Endothelial cell of umbilical vein (primary cell): Measurements from ENCODE around the gene ZFYVE16. TPM values are rescaled to one million over a fixed set of nuclear protein-coding genes. Genes with fewer than 3 reads are reported as not detected.
A peak's percentile ranks its signal among the peaks of the same experiment; 100 is the strongest.

ENCODE experiments used
- Bru-seq: library from RNA; stranded (reverse); fragments of 400-500 nt; gene quantifications from one replicate; lab custom pipeline; 2021; lab: Mats Ljungman, UMichigan
- BruChase-seq, 2 experiments: library from RNA; stranded (reverse); fragments of 400-500 nt; gene quantifications; one replicate each; lab custom pipeline; 2021; lab: Mats Ljungman, UMichigan
- BruUV-seq: library from RNA; stranded (reverse); fragments of 400-500 nt; replicated peaks from 2 replicates; lab custom pipeline; 2021; lab: Mats Ljungman, UMichigan
- CTCF ChIA-PET: fragments of 300-600, 350-600 bp; sonication (Branson Sonifier 250); formaldehyde crosslinking; loops from one replicate; lab custom pipeline; 2021; ENCODE audit warnings: antibody characterized with exemption, inconsistent platforms; lab: Charles Lee
- POLR2A ChIA-PET: fragments of 300-600, 350-600 bp; sonication (Branson Sonifier 250); formaldehyde crosslinking; loops from one replicate; lab custom pipeline; 2021; ENCODE audit warnings: antibody characterized with exemption, inconsistent platforms; lab: Charles Lee
- DNase-seq: peaks from one replicate; pipeline ENCODE4 v3.0.0-alpha.2; 2011; ENCODE audit warnings: low read depth, low spot score
- FAIRE-seq: peaks from 2 replicates; lab custom pipeline; 2011; peaks lifted over from hg19 to GRCh38; lab: Jason Lieb, UNC
- H2AFZ ChIP-seq: 2 replicates; pipeline ENCODE4 v1.6.0; 2012; ENCODE audit warnings: low read depth, low read length, control low read depth, inconsistent platforms
- H3K27ac ChIP-seq: 2 replicates; pipeline ENCODE4 v1.5.1; 2011; ENCODE audit warnings: low read depth, mild to moderate bottlenecking, control low read depth, low read length, moderate library complexity; ENCODE audit not compliant: insufficient read depth
- H3K27me3 ChIP-seq, 2 experiments: 2 replicates each; pipeline versions ENCODE4 v1.6.0 to v1.6.1; 2011; ENCODE audit warnings: low read length in 2 of 2, mixed read lengths in 1 of 2; ENCODE audit not compliant: control insufficient read depth in 2 of 2, insufficient read depth in 2 of 2
- H3K36me3 ChIP-seq, 2 experiments: 2 replicates in 1 of 2; 3 replicates in 1 of 2; pipeline ENCODE4 v1.5.1; 2011; ENCODE audit warnings: low read length in 2 of 2, mild to moderate bottlenecking in 1 of 2, moderate library complexity in 1 of 2; ENCODE audit not compliant: control insufficient read depth in 2 of 2, insufficient read depth in 2 of 2; ENCODE audit errors: extremely low read depth in 1 of 2
- H3K4me1 ChIP-seq: 3 replicates; pipeline ENCODE4 v1.5.1; 2011; ENCODE audit warnings: mild to moderate bottlenecking, low read length; ENCODE audit not compliant: control insufficient read depth, insufficient read depth; ENCODE audit errors: extremely low read depth
- H3K4me2 ChIP-seq: 2 replicates; pipeline ENCODE4 v1.6.1; 2011; ENCODE audit warnings: low read length, control low read depth, mixed read lengths; ENCODE audit not compliant: insufficient read depth
- H3K4me3 ChIP-seq, 3 experiments: fragments of 200-600 bp in 1 of 3; sonication (generic), shearing (Covaris generic) in 1 of 3; replicated peaks in 1 of 3; 2 replicates each; pipeline ENCODE4 v1.5.1; 2011 to 2016; ENCODE audit warnings: control low read depth in 3 of 3, low read length in 3 of 3, mild to moderate bottlenecking in 2 of 3, inconsistent platforms in 1 of 3, low read depth in 1 of 3, moderate library complexity in 1 of 3; ENCODE audit not compliant: insufficient read depth in 1 of 3
- H3K79me2 ChIP-seq: 2 replicates; pipeline ENCODE4 v1.6.0; 2012; ENCODE audit warnings: low read length, inconsistent platforms; ENCODE audit not compliant: control insufficient read depth, insufficient read depth
- H3K9ac ChIP-seq: replicated peaks from 2 replicates; pipeline ENCODE3; 2011; ENCODE audit warnings: low read length, control low read depth; ENCODE audit not compliant: insufficient read depth; ENCODE audit errors: extremely low read depth
- H3K9me1 ChIP-seq: replicated peaks from 3 replicates; pipeline ENCODE4 v1.6.0; 2011; ENCODE audit warnings: mild to moderate bottlenecking, low read length; ENCODE audit not compliant: control insufficient read depth, insufficient read depth; ENCODE audit errors: extremely low read depth
- H3K9me3 ChIP-seq: replicated peaks from 2 replicates; pipeline ENCODE4 v1.5.1; 2012; ENCODE audit warnings: low read length, inconsistent platforms; ENCODE audit not compliant: control insufficient read depth, insufficient read depth
- H4K20me1 ChIP-seq: replicated peaks from 2 replicates; pipeline ENCODE3; 2011; ENCODE audit warnings: mild to moderate bottlenecking, low read length; ENCODE audit not compliant: control insufficient read depth, insufficient read depth; ENCODE audit errors: extremely low read depth
- CTCF ChIP-seq, 2 donors: IDR thresholded peaks; 1 replicate in 1 of 2; 2 replicates in 1 of 2; pipeline ENCODE4 v1.5.1; 2011; ENCODE audit warnings: low read length in 2 of 2, mild to moderate bottlenecking in 2 of 2, moderate library complexity in 2 of 2, control low read depth in 1 of 2, inconsistent platforms in 1 of 2, low read depth in 1 of 2; ENCODE audit not compliant: insufficient read depth in 1 of 2; ENCODE audit errors: extremely low read depth in 1 of 2
- EZH2 ChIP-seq: IDR thresholded peaks from 2 replicates; pipeline ENCODE4 v1.6.1; 2012; ENCODE audit warnings: borderline replicate concordance, low read depth, mild to moderate bottlenecking, moderate library complexity, low read length, inconsistent platforms; ENCODE audit not compliant: severe bottlenecking
- FOS ChIP-seq: IDR thresholded peaks from 2 replicates; pipeline ENCODE4 v1.6.1; 2011; ENCODE audit warnings: mild to moderate bottlenecking, low read length, moderate library complexity, borderline replicate concordance; ENCODE audit not compliant: insufficient read depth
- GATA2 ChIP-seq: IDR thresholded peaks from 2 replicates; pipeline ENCODE4 v1.7.0; 2011; ENCODE audit warnings: low read depth, mild to moderate bottlenecking, moderate library complexity, mixed read lengths, low read length; ENCODE audit not compliant: insufficient read length, insufficient read depth
- JUN ChIP-seq: IDR thresholded peaks from 2 replicates; pipeline ENCODE4 v1.6.1; 2011; ENCODE audit warnings: borderline replicate concordance, low read depth; ENCODE audit not compliant: insufficient read length, insufficient read depth
- MAX ChIP-seq: IDR thresholded peaks from 2 replicates; pipeline ENCODE4 v1.6.1; 2011; ENCODE audit not compliant: insufficient read depth, insufficient read length
- MYC ChIP-seq: IDR thresholded peaks from one replicate; pipeline ENCODE4 v1.6.1; 2011; ENCODE audit warnings: mild to moderate bottlenecking, low read depth, low read length
- POLR2A ChIP-seq: IDR thresholded peaks from 2 replicates; pipeline ENCODE4 v1.6.1; 2012; ENCODE audit warnings: low read depth, mild to moderate bottlenecking, control low read depth, low read length
- POLR2AphosphoS5 ChIP-seq: IDR thresholded peaks from 2 replicates; pipeline ENCODE4 v1.6.1; 2012; ENCODE audit warnings: low read depth, mild to moderate bottlenecking, control low read depth, low read length, moderate library complexity; ENCODE audit not compliant: insufficient read depth
- dilution Hi-C: fragments of 300-500 bp; cut with MboI; formaldehyde crosslinking; loops from one replicate; pipeline ENCODE4 v1.15.0; 2019; ENCODE audit warnings: low sequenced_read_pairs; ENCODE audit not compliant: extremely low pct_ligation_motif_present
- intact Hi-C: fragments of 100-400 bp; cut with micrococcal nuclease; formaldehyde crosslinking; loops from one replicate; pipeline ENCODE4 v1.10.0; 2022
- long read RNA-seq: library from polyadenylated mRNA; stranded (forward); transcript quantifications from one replicate; pipeline ENCODE4 v2.0.0, GENCODE V29; 2021
- polyA minus RNA-seq, 3 experiments: library from RNA; depleted of rRNA, polyadenylated mRNA; stranded (reverse); fragments of >200 nt; gene quantifications; 1 replicate in 1 of 3; 2 replicates in 2 of 3; pipeline ENCODE4 v1.2.3, GENCODE V29; 2011
- polyA plus RNA-seq, 4 experiments: library from polyadenylated mRNA; depleted of rRNA in 3 of 4; stranded (reverse) in 3 of 4; unstranded in 1 of 4; fragments of >200 nt; gene quantifications; 2 replicates each; pipeline versions ENCODE4 v1.2.1 to v1.2.3, GENCODE V29; 2011 to 2012; ENCODE audit warnings: missing spikeins in 1 of 4
- total RNA-seq: library from RNA; stranded (reverse); gene quantifications from 2 replicates; pipeline ENCODE4 v1.2.3, GENCODE V29; 2021

ZFYVE16 gene
- total RNA-seq (36.8 and 43.1 TPM in 2 replicates), polyA plus RNA-seq (3.6 and 5.1 TPM in 2 replicates), polyA minus RNA-seq (18.6 and 21.1 TPM in 2 replicates), Bru-seq, nascent RNA (percentile 82 among the genes with signal in this experiment), BruChase-seq, experiment 1, labeled RNA remaining after a 6-hour chase (percentile 81 among the genes with signal in this experiment), BruChase-seq, experiment 2, labeled RNA remaining after a 2-hour chase (percentile 89 among the genes with signal in this experiment)
- polyA plus RNA-seq (2011; cell fraction: cytosol; rRNA removed): 4.4 and 5.4 TPM in 2 replicates
- polyA plus RNA-seq (2011; cell fraction: nucleus; rRNA removed): 21.5 and 27.0 TPM in 2 replicates
- 13.6 and 18.2 TPM in 2 replicates for polyA plus RNA-seq (2012)
- polyA minus RNA-seq (2011; cell fraction: cytosol; rRNA and poly(A)+ RNA removed): 12.4 TPM
- polyA minus RNA-seq (2011; cell fraction: nucleus; rRNA and poly(A)+ RNA removed): 47.2 and 67.5 TPM in 2 replicates
- long read RNA-seq, full-length matches to known transcripts: 11 of 20 reads
- long read RNA-seq, partial matches to known transcripts: 4 of 20 reads
- long read RNA-seq, other reads (novel, unspliced or antisense): 5 of 20 reads

GRCh38 chr5:80407735-80408483, at the start of gene ZFYVE16:
Gene ZFYVE16 (plus strand): TSS chr5:80408064. CDS start chr5:80434148, 26,084 bp downstream.
- dilution Hi-C loops: no loop called here
- Histone ChIP-seq H3K9ac (peak within 1 kb of the TSS; percentile 90), H3K36me3 (no peaks in the 10 kb centered on the region), H2AFZ (peak within 1 kb of the TSS; percentile 91), H3K27me3 (no peaks in the 10 kb centered on the region), H4K20me1 (peaks cover 2% of the 10 kb centered on the region), H3K79me2 (peaks cover 30% of the 10 kb centered on the region), H3K4me2 (peak within 1 kb of the TSS; percentile 95), H3K4me1 (peaks cover 18% of the 10 kb centered on the region), H3K27ac (peak within 1 kb of the TSS; percentile 91), H3K9me3 (no peaks in the 10 kb centered on the region), H3K4me3 (peak within 1 kb of the TSS; percentile 68 to 85 (median 78)), H3K9me1 (no peaks in the 10 kb centered on the region)
- FAIRE-seq (peak; percentile 91), DNase-seq (peak; percentile 98)
- TF ChIP-seq EZH2 (no peak), FOS (peak; percentile 17), MAX (no peak), CTCF (IDR thresholded peaks at IDR 0.05; ENCODE audit: extremely low read depth in 1 of 2, insufficient read depth in 1 of 2, low read depth in 1 of 2, low read length in 2 of 2) (peak in 1 of 2 donors; percentile 39), MYC (no peak), JUN (no peak), GATA2 (no peak), POLR2AphosphoS5 (peak; percentile 84), POLR2A (peak; percentile 92)
- POLR2A ChIA-PET: interaction anchor here (0.7 to 1.2 kb wide), 3 partner anchors 74 to 248 kb away, joined by 3 to 5 read pairs (median 4); no protein-coding TSS in a partner anchor
- no TSS peak for BruUV-seq
- intact Hi-C loops: loop anchor here (1.0 to 10.0 kb wide), 8 partner anchors 73 to 896 kb away; partner anchors contain the start of genes DHFR, HOMER1, MSH3 and TENT2
- CTCF ChIA-PET: interaction anchor here (0.7 to 1.5 kb wide), 4 partner anchors 61 to 324 kb away, joined by 4 to 6 read pairs (median 4); no protein-coding TSS in a partner anchor
